HL-60 (cell line): ENCODE results near the gene EIF3M.

ENCODE experiments used
- GABPA ChIP-seq: IDR thresholded peaks from 2 replicates; pipeline ENCODE4 v1.6.1; 2012; ENCODE audit warnings: low read depth
- POLR2AphosphoS5 ChIP-seq: IDR thresholded peaks from 2 replicates; pipeline ENCODE4 v1.6.1; 2012; ENCODE audit warnings: low read depth
- SPI1 ChIP-seq: IDR thresholded peaks from 2 replicates; pipeline ENCODE4 v1.6.1; 2012; ENCODE audit warnings: low read depth, mild to moderate bottlenecking, borderline replicate concordance
- TF ChIP-seq, protein P1 (sequence below): IDR thresholded peaks from one replicate; pipeline ENCODE4 v1.5.1; 2011; ENCODE audit warnings: low read length, control low read depth, inconsistent platforms; ENCODE audit not compliant: insufficient read depth
- TF ChIP-seq, protein P2 (sequence below): IDR thresholded peaks from 2 replicates; pipeline ENCODE4 v1.6.1; 2012; ENCODE audit warnings: low read depth; ENCODE audit not compliant: insufficient replicate concordance

DNA sequence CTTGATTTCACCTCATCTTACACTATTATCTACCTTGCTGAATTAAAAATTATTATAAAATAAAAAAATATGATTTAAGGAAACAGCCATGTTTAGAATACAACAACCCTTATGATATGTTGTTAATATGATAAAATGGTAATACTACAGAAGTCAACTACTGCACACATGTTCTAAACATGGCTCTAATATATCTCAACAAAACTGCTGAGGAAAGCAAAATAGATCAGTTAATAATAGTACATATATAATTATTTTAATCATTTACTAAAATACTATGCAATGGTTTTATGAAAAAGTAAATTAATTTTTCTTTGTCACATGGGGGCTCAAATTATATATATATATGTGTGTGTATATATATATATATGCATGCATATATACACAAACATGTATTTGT lies 57.7 kb downstream of the EIF3M start:
- TF ChIP-seq, protein P1, sequence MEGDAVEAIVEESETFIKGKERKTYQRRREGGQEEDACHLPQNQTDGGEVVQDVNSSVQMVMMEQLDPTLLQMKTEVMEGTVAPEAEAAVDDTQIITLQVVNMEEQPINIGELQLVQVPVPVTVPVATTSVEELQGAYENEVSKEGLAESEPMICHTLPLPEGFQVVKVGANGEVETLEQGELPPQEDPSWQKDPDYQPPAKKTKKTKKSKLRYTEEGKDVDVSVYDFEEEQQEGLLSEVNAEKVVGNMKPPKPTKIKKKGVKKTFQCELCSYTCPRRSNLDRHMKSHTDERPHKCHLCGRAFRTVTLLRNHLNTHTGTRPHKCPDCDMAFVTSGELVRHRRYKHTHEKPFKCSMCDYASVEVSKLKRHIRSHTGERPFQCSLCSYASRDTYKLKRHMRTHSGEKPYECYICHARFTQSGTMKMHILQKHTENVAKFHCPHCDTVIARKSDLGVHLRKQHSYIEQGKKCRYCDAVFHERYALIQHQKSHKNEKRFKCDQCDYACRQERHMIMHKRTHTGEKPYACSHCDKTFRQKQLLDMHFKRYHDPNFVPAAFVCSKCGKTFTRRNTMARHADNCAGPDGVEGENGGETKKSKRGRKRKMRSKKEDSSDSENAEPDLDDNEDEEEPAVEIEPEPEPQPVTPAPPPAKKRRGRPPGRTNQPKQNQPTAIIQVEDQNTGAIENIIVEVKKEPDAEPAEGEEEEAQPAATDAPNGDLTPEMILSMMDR: no peak
- TF ChIP-seq POLR2AphosphoS5 (no peak), GABPA (no peak), SPI1 (no peak)
- TF ChIP-seq, protein P2, sequence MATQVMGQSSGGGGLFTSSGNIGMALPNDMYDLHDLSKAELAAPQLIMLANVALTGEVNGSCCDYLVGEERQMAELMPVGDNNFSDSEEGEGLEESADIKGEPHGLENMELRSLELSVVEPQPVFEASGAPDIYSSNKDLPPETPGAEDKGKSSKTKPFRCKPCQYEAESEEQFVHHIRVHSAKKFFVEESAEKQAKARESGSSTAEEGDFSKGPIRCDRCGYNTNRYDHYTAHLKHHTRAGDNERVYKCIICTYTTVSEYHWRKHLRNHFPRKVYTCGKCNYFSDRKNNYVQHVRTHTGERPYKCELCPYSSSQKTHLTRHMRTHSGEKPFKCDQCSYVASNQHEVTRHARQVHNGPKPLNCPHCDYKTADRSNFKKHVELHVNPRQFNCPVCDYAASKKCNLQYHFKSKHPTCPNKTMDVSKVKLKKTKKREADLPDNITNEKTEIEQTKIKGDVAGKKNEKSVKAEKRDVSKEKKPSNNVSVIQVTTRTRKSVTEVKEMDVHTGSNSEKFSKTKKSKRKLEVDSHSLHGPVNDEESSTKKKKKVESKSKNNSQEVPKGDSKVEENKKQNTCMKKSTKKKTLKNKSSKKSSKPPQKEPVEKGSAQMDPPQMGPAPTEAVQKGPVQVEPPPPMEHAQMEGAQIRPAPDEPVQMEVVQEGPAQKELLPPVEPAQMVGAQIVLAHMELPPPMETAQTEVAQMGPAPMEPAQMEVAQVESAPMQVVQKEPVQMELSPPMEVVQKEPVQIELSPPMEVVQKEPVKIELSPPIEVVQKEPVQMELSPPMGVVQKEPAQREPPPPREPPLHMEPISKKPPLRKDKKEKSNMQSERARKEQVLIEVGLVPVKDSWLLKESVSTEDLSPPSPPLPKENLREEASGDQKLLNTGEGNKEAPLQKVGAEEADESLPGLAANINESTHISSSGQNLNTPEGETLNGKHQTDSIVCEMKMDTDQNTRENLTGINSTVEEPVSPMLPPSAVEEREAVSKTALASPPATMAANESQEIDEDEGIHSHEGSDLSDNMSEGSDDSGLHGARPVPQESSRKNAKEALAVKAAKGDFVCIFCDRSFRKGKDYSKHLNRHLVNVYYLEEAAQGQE: no peak
